Measurements from ENCODE around the gene DCP1A. TPM values are rescaled to one million over a fixed set of nuclear protein-coding genes. Genes with fewer than 3 reads are reported as not detected.
"Not testable (repeated sequence)": the region's sequence is repeated elsewhere in the genome, so short reads cannot be mapped to it uniquely, and the experiment has no call there.

Gene DCP1A
- total RNA-seq (2014; rRNA removed; shearing (Covaris generic)) = 9.0 and 16.5 TPM in 2 replicates

- DNase-seq (ENCODE audit: low read depth) = peak; percentile 89
Measured at GRCh38 chr3:53347261-53348064, at the start of gene DCP1A. DCP1A (minus strand) TSS chr3:53347543; CDS start chr3:53347517, 26 bp downstream.

- no peak for DNase-seq (ENCODE audit: low read depth)
Measured at GRCh38 chr3:53384465-53385423, 37.4 kb upstream of the DCP1A start.

GRCh38 chr3:53382106-53382505 lies 34.8 kb upstream of the DCP1A start:
- DNase-seq (ENCODE audit: low read depth) = no peak

- no peak for DNase-seq (ENCODE audit: low read depth)
Measured at GRCh38 chr3:53380306-53380705, 33.0 kb upstream of the DCP1A start.

GRCh38 chr3:53379898-53380297 lies 32.6 kb upstream of the DCP1A start:
- no peak for DNase-seq (ENCODE audit: low read depth)

GRCh38 chr3:53377794-53378193 lies 30.5 kb upstream of the DCP1A start:
- DNase-seq (ENCODE audit: low read depth) = no peak

GRCh38 chr3:53376679-53377078 lies 29.3 kb upstream of the DCP1A start:
- DNase-seq (ENCODE audit: low read depth) = no peak

- DNase-seq (ENCODE audit: low read depth) = peak; percentile 50
Measured at GRCh38 chr3:53375019-53375418, 27.7 kb upstream of the DCP1A start.

- not testable (repeated sequence) for DNase-seq (ENCODE audit: low read depth)
Measured at GRCh38 chr3:53370719-53371118, 23.4 kb upstream of the DCP1A start.

- DNase-seq (ENCODE audit: low read depth) = no peak
Measured at GRCh38 chr3:53361852-53362251, 14.5 kb upstream of the DCP1A start.

- no peak for DNase-seq (ENCODE audit: low read depth)
Measured at GRCh38 chr3:53357458-53357857, 10.1 kb upstream of the DCP1A start.

GRCh38 chr3:53354945-53355498 lies 7.7 kb upstream of the DCP1A start:
- DNase-seq (ENCODE audit: low read depth) = peak; percentile 34

GRCh38 chr3:53353202-53353601 lies 5.9 kb upstream of the DCP1A start:
- DNase-seq (ENCODE audit: low read depth) = no peak

GRCh38 chr3:53350652-53351051 lies 3.3 kb upstream of the DCP1A start:
- peak; percentile 45 for DNase-seq (ENCODE audit: low read depth)

- DNase-seq (ENCODE audit: low read depth) = not testable (repeated sequence)
Measured at GRCh38 chr3:53348118-53348517, 775 bp upstream of the DCP1A start.

- no peak for DNase-seq (ENCODE audit: low read depth)
Measured at GRCh38 chr3:53346922-53347260, 452 bp downstream of the DCP1A start.

- DNase-seq (ENCODE audit: low read depth) = peak; percentile 10
Measured at GRCh38 chr3:53346514-53346913, 829 bp downstream of the DCP1A start.

GRCh38 chr3:53342353-53342752 lies 5.0 kb downstream of the DCP1A start:
- DNase-seq (ENCODE audit: low read depth) = peak; percentile 13

- DNase-seq (ENCODE audit: low read depth) = peak; percentile 20
Measured at GRCh38 chr3:53337167-53337940, 10.0 kb downstream of the DCP1A start.

- DNase-seq (ENCODE audit: low read depth) = no peak
Measured at GRCh38 chr3:53334742-53335141, 12.6 kb downstream of the DCP1A start.

- DNase-seq (ENCODE audit: low read depth) = no peak
Measured at GRCh38 chr3:53331871-53332270, 15.5 kb downstream of the DCP1A start.

- no peak for DNase-seq (ENCODE audit: low read depth)
Measured at GRCh38 chr3:53329897-53330296, 17.4 kb downstream of the DCP1A start.
